PC-9 (cell line): ENCODE results near the gene KAT7.

Source experiments
- EZH2 ChIP-seq: fragments of 200-600 bp; sonication (generic); IDR thresholded peaks from 2 replicates; pipeline ENCODE4 v1.8.0; 2017; ENCODE audit warnings: antibody characterized with exemption, low read depth
- TF ChIP-seq, protein P1 (sequence below): fragments of 200-600 bp; sonication (generic); conservative IDR thresholded peaks from 2 replicates; pipeline ENCODE4 v1.6.1; 2017; ENCODE audit warnings: mixed run types, antibody characterized with exemption, mild to moderate bottlenecking, moderate library complexity

DNA sequence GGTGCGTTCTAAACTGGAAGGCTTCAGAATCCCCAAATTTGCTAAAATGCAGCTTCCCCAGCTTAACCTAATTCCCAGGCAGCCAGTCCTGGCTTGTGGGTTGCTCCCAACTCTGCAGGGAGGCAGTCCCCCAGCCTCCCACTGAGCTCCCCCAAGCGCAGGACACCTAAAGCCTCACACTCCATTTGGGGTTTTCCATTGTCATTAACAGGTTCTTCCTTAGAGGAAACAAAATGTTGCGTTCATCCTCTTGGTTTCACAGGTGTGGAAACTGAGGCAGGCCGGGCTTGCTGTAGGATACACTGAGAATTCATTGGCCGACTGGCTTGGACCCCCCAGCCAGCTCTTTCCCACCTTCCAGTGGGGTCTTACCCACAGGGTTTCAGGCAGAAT, 61.7 kb downstream of the KAT7 start:
- TF ChIP-seq, protein P1, sequence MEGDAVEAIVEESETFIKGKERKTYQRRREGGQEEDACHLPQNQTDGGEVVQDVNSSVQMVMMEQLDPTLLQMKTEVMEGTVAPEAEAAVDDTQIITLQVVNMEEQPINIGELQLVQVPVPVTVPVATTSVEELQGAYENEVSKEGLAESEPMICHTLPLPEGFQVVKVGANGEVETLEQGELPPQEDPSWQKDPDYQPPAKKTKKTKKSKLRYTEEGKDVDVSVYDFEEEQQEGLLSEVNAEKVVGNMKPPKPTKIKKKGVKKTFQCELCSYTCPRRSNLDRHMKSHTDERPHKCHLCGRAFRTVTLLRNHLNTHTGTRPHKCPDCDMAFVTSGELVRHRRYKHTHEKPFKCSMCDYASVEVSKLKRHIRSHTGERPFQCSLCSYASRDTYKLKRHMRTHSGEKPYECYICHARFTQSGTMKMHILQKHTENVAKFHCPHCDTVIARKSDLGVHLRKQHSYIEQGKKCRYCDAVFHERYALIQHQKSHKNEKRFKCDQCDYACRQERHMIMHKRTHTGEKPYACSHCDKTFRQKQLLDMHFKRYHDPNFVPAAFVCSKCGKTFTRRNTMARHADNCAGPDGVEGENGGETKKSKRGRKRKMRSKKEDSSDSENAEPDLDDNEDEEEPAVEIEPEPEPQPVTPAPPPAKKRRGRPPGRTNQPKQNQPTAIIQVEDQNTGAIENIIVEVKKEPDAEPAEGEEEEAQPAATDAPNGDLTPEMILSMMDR = no peak
- TF ChIP-seq EZH2 = no peak
